ENCODE results near the gene SFRP5. TPM values are rescaled to one million over a fixed set of nuclear protein-coding genes. Genes with fewer than 3 reads are reported as not detected.

The SFRP5 gene
- total and polyA plus RNA-seq, 10 of the 15 experiments (the other 5 are each of a cell fraction or from before 2014, with no cell fraction given), result not detected

DNA sequence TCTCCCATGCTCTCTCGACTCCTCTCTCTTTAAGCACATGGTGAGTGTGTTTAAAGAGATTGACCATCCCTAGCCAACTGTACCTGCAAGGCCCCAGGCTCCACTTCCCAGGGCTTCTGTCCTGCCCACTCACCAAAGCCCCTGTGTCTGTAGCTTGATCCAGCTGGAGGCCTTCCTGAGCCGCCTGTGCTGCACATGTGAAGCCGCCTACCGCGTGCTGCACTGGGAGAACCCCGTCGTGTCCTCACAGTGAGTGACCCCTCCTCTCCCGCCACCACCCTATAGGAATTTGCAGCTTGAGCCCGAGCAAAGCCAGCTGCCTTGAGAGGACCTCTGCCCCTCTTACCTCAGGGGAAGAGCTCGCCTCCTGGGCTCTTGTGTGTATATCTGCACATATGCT, 23.7 kb downstream of the SFRP5 start (continued):
- TF ChIP-seq ZBTB40 (IDR thresholded peaks at IDR 0.05; ENCODE audit: borderline replicate concordance), result no peak
- no peak for TF ChIP-seq CREM (IDR thresholded peaks at IDR 0.05; ENCODE audit: low read depth)
- no peak for TF ChIP-seq SIN3A (IDR thresholded peaks at IDR 0.05; ENCODE audit: low read depth, low read length)

DNA sequence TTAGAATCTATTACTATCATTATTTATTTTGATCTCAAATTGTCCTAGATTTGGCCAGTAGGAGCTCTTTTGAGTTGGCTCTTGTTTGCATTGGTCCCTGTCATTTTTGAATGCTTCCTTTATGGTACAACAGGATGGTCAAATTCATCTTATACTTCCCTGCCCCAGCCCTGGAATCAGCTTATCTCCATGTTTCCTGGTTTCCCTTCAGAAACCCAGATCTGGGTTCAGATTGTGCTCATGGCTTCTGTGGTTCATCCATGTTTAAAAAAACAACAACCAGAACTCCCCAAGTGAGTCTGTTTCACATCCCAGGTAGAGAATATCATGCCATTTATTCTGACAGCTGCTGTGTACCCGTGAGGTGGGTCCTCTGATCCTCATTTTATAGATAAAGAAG, 24.2 kb downstream of the SFRP5 start:
- intact Hi-C loops (cut with micrococcal nuclease; ENCODE audit: unreplicated experiment), result no loop called here
- SMC1A ChIA-PET (ENCODE audit: uncharacterized antibody, unreplicated experiment), result no interaction called here
- Histone ChIP-seq H3K4me3 (no peak overlapping the region), H3K4me2 (ENCODE audit: control insufficient read depth, insufficient read depth) (no peak overlapping the region), H3K9me3 (replicated peaks; ENCODE audit: control insufficient read depth, insufficient read depth, low read length) (no peaks in the 10 kb centered on the region), H3K79me2 (ENCODE audit: control insufficient read depth, insufficient read depth, low read length) (no peaks in the 10 kb centered on the region; the same call in 1 of the 2 replicates), H2AFZ (ENCODE audit: control insufficient read depth, low read depth, low read length) (no peak overlapping the region), H3K27me3 (replicated peaks in 1 of 2; ENCODE audit: control insufficient read depth in 2 of 2, insufficient read depth in 2 of 2, low read length in 1 of 2) (no peaks in the 10 kb centered on the region), H3K4me1 (ENCODE audit: control insufficient read depth, insufficient read depth, low read length) (no peaks in the 10 kb centered on the region), H3K27ac (ENCODE audit: control insufficient read depth, insufficient read depth) (no peak overlapping the region), H3K36me3 (ENCODE audit: control insufficient read depth in 2 of 2, insufficient read depth in 2 of 2, low read length in 1 of 2) (peaks cover 24 to 28% of the 10 kb centered on the region in 2 experiments), H4K20me1 (ENCODE audit: control insufficient read depth, insufficient read depth) (no peaks in the 10 kb centered on the region), H3K9ac (ENCODE audit: control insufficient read depth, insufficient read depth, low read length) (no peak overlapping the region)
- in situ Hi-C loops (cut with MboI), result no loop called here
- BruUV-seq (replicated peaks), result no TSS peak
- WGBS (ENCODE audit: insufficient coverage, insufficient replicate concordance, low lambda C conversion rate, missing lambda C conversion rate), result 95% methylated on average over 1 of the region's 1 CpG
- RAD21 ChIA-PET (ENCODE audit: unreplicated experiment), result interaction anchor here (0.9 kb wide), 1 partner anchor 17 kb away, joined by 3 read pairs; no protein-coding TSS in a partner anchor
- no peak for DNase-seq (ENCODE audit: low read depth, low spot score)
- no peak for FAIRE-seq
- ATAC-seq, result no peak
- POLR2A ChIA-PET, result no interaction called here
- no peak for TF ChIP-seq TARDBP (IDR thresholded peaks at IDR 0.05; ENCODE audit: borderline replicate concordance)
- no peak for TF ChIP-seq ZZZ3 (IDR thresholded peaks at IDR 0.05; ENCODE audit: control insufficient read depth, insufficient read length, low read depth)
- TF ChIP-seq ZNF274 (IDR thresholded peaks at IDR 0.05; ENCODE audit: insufficient read depth, insufficient read length), result no peak
- no peak for TF ChIP-seq NFIC (IDR thresholded peaks at IDR 0.05; ENCODE audit: low read depth, low read length)
- TF ChIP-seq KLF5 (IDR thresholded peaks at IDR 0.05; ENCODE audit: partially characterized antibody), result no peak
- no peak for TF ChIP-seq ZNF384 (IDR thresholded peaks at IDR 0.05; ENCODE audit: borderline replicate concordance, low read depth, low read length)
- no peak for TF ChIP-seq CHD2 (IDR thresholded peaks at IDR 0.05; ENCODE audit: borderline replicate concordance, low read depth, low read length)
- TF ChIP-seq FOXK2 (IDR thresholded peaks at IDR 0.05), result no peak
- no peak for TF ChIP-seq MYC (IDR thresholded peaks at IDR 0.05; ENCODE audit: insufficient read depth, insufficient read length, insufficient replicate concordance, low read length, severe bottlenecking)
- TF ChIP-seq, protein P1, sequence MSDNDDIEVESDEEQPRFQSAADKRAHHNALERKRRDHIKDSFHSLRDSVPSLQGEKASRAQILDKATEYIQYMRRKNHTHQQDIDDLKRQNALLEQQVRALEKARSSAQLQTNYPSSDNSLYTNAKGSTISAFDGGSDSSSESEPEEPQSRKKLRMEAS (IDR thresholded peaks at IDR 0.05; ENCODE audit: low read depth, low read length), result no peak
- TF ChIP-seq ATF7 (IDR thresholded peaks at IDR 0.05; ENCODE audit: low read depth), result no peak
- CTCF ChIA-PET, result interaction anchor here (0.6 to 2.6 kb wide), 5 partner anchors 12 to 293 kb away, joined by 3 to 9 read pairs (median 5); partner anchors contain the start of gene ZFYVE27
